Inflammatory macrophage (primary cell): Measurements from ENCODE around the gene CEACAM18.

Experiments
- DNase-seq, 2 donors: peaks; one replicate each; pipeline ENCODE4 v3.0.0-alpha.2; 2020 to 2022

The CEACAM18 gene

GRCh38 chr19:51535535-51535934, 57.2 kb downstream of the CEACAM18 start:
- no peak for DNase-seq

DNA sequence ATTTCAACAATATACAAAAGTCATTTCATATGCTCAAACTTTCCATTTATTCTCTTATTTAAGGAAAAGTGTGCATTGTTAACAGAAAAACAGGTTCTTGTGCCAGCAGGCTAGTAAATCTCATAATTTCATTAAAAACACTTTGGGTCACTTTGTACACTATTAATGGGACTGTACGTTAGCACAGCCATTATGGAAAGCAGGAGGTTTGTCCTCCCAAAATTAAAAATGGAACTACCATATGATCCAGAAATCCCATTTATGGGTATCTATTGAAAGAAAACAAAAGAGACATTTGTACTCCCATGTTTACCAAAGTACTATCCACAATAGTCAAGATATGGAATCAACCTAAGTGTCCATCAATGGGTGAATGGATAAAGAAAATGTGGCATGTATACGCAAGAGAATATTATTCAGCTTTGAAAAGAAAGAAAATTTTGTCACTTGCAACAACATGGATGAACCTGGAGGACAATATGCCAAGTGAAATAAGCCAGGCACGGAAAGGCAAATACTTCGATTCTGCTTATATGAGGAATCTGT, 61.6 kb downstream of the CEACAM18 start:
- DNase-seq = no peak
